Peyer's patch (tissue), 4 donors: Measurements from ENCODE around the gene SPINK5. TPM values are rescaled to one million over a fixed set of nuclear protein-coding genes. Genes with fewer than 3 reads are reported as not detected.

Experiments used
- DNase-seq, 3 donors: peaks; one replicate each; pipeline ENCODE4 v3.0.0-alpha.2; 2017 to 2019
- H3K27ac ChIP-seq, 4 donors: fragments of 200-600 bp; sonication (generic); one replicate each; pipeline ENCODE4 v1.5.1; 2016 to 2019
- H3K27me3 ChIP-seq, 2 donors: fragments of 200-600 bp; sonication (generic); one replicate each; pipeline ENCODE4 v1.5.1; 2019
- H3K36me3 ChIP-seq, 3 donors: fragments of 200-600 bp; sonication (generic); one replicate each; pipeline ENCODE4 v1.5.1; 2016 to 2019
- H3K4me1 ChIP-seq, 4 donors: fragments of 200-600 bp; sonication (generic); one replicate each; pipeline ENCODE4 v1.5.1; 2016 to 2019
- H3K4me3 ChIP-seq, 4 donors: fragments of 200-600 bp; sonication (generic); 1 replicate in 3 of 4; 2 replicates in 1 of 4; pipeline ENCODE4 v1.5.1; 2016 to 2019; ENCODE audit warnings: mild to moderate bottlenecking in 1 of 4
- H3K9me3 ChIP-seq, 4 donors: fragments of 200-600 bp; sonication (generic); one replicate each; pipeline ENCODE4 v1.5.1; 2016 to 2019; ENCODE audit warnings: mild to moderate bottlenecking in 1 of 4
- POLR2A ChIP-seq, 2 donors: fragments of 450-650 bp; IDR thresholded peaks; one replicate each; pipeline ENCODE4 v1.5.1; 2017; ENCODE audit warnings: antibody characterized with exemption in 2 of 2, mild to moderate bottlenecking in 2 of 2, moderate library complexity in 2 of 2
- total RNA-seq, 4 donors: library from RNA; depleted of rRNA; stranded (reverse); fragments of >200 nt; gene quantifications; one replicate each; pipeline ENCODE4 v1.1.0, GENCODE V29; 2016
- TF ChIP-seq, protein P1 (sequence below), 6 experiments: fragments of 450-650 bp in 4 of 6; fragments of 200-600 bp in 2 of 6; sonication (generic) in 1 of 6; IDR thresholded peaks; one replicate each; pipeline ENCODE4 v1.5.1; 2017 to 2019; ENCODE audit warnings: antibody characterized with exemption in 6 of 6, mild to moderate bottlenecking in 3 of 6, moderate library complexity in 1 of 6

SPINK5 gene
- total RNA-seq, 4 donors from 2014 or later = 0.94 TPM; not detected in 3

DNA sequence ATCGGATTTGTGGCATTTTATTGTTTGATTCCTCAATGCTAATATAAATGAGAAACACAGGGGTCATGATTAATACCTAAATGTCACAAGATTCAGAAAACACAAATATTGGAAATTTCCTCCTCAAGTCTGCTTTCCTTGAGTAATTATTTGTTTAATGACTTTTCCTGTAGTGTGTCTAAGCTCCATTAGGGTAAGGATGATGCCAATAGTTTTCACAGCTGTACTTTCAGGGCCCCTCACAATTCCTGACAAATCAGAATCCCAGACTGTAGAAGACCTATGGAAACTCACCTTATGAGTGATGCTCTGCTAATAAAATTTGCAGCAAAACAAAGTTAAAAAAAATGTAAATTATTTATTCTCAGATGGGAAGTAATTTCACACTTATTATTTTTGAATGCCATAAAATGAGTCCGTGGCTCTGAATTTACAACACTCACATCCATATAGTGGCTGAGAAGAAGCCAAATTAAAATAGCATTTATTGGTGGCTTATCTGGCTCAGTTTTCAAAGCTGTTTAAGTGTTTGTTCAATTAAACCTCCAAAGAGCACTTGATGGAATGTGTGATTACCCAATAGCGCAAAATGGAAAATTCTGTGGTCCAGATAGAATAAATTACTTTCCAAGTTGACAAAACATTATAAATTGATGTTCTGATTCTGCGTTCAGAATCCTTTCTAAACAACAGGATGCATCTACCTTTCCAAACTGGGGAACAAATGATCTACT lies 102.9 kb downstream of the SPINK5 start:
- H3K27me3 ChIP-seq = no peaks in the 10 kb centered on the region
- H3K27ac ChIP-seq = no peak overlapping the region
- H3K36me3 ChIP-seq = no peaks in the 10 kb centered on the region
- H3K4me3 ChIP-seq = no peak overlapping the region
- TF ChIP-seq, protein P1, sequence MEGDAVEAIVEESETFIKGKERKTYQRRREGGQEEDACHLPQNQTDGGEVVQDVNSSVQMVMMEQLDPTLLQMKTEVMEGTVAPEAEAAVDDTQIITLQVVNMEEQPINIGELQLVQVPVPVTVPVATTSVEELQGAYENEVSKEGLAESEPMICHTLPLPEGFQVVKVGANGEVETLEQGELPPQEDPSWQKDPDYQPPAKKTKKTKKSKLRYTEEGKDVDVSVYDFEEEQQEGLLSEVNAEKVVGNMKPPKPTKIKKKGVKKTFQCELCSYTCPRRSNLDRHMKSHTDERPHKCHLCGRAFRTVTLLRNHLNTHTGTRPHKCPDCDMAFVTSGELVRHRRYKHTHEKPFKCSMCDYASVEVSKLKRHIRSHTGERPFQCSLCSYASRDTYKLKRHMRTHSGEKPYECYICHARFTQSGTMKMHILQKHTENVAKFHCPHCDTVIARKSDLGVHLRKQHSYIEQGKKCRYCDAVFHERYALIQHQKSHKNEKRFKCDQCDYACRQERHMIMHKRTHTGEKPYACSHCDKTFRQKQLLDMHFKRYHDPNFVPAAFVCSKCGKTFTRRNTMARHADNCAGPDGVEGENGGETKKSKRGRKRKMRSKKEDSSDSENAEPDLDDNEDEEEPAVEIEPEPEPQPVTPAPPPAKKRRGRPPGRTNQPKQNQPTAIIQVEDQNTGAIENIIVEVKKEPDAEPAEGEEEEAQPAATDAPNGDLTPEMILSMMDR (IDR thresholded peaks at IDR 0.05) = no peak
- TF ChIP-seq POLR2A (IDR thresholded peaks at IDR 0.05) = no peak
- no peaks in the 10 kb centered on the region for H3K9me3 ChIP-seq
- no peak for DNase-seq
- H3K4me1 ChIP-seq = no peaks in the 10 kb centered on the region

DNA sequence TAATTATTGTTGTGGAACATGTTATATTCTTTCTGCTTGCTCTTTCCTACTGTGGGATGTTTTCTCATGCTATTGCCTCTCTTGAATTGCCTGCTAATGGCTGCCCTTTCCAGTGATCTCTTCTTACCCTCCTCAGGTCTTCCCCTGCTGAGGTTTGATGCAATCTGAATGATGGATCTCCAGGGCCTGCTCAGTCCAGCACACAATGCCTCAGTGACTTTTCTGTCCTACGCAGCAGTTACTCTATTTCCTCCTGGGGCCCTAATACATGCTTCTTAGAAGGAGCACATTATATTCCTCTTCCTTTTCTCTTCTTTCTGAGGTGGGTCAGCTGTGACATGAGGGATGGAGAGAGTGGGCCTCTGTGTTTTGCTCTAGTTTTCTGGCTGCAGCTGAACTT lies 104.5 kb downstream of the SPINK5 start, which contains the start of gene SPINK14:
TSS of gene SPINK14 (plus strand) at position 301 of the 400 bp plus-strand sequence. CDS start 1,187 bp downstream, outside the sequence.
- no peaks in the 10 kb centered on the region for H3K9me3 ChIP-seq
- DNase-seq = no peak
- TF ChIP-seq, protein P1 (IDR thresholded peaks at IDR 0.05) = no peak
- TF ChIP-seq POLR2A (IDR thresholded peaks at IDR 0.05) = no peak
- H3K27me3 ChIP-seq = no peaks in the 10 kb centered on the region
- H3K27ac ChIP-seq = no peak within 1 kb of the TSS
- H3K36me3 ChIP-seq = no peaks in the 10 kb centered on the region
- no peak within 1 kb of the TSS for H3K4me3 ChIP-seq
- no peaks in the 10 kb centered on the region for H3K4me1 ChIP-seq

DNA sequence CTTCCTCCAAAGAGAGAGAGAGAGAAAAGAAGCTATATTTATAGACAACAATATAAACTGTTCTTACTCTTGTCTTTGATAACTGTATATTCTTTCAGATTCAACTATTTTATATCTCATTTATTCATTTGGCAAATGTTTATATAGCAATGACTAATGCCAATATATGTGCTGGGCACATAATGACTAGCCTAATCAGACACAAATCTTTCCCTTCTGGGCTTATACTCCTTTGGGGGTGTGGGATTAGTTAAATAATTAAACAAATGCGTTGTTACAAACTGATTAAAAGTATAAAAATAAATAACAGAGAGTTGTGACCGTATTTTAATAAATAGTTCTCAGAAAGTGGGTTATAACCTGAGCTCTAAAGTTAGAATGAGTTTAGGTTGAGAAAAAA lies 108.6 kb downstream of the SPINK5 start:
- no peaks in the 10 kb centered on the region for H3K9me3 ChIP-seq
- H3K4me3 ChIP-seq = no peak overlapping the region
- H3K27ac ChIP-seq = no peak overlapping the region
- DNase-seq = no peak
- no peaks in the 10 kb centered on the region for H3K27me3 ChIP-seq
- H3K4me1 ChIP-seq = no peaks in the 10 kb centered on the region
- H3K36me3 ChIP-seq = no peaks in the 10 kb centered on the region
- no peak for TF ChIP-seq POLR2A (IDR thresholded peaks at IDR 0.05)
- TF ChIP-seq, protein P1 (IDR thresholded peaks at IDR 0.05) = no peak

DNA sequence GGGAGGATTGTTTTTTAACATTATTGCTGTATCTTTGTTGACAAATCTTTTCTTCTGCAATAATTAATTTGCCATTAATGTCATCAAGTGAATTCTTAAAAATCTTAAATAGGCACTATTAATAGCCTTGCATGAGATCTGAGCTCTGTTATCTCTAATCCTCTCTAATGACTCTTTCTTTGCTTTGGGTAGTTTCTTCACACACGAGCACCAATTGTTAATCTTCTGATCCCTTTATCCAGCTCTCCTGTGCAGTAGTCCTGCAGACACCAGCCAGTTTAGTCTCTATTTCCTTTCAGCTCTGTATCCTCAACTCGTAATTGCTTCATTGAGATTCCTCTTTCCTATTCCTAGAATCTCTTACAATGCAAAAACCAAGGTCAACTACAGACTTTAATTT lies 112.7 kb downstream of the SPINK5 start:
- DNase-seq = no peak
- Histone ChIP-seq H3K4me1 (no peaks in the 10 kb centered on the region), H3K27me3 (no peaks in the 10 kb centered on the region), H3K36me3 (no peaks in the 10 kb centered on the region), H3K27ac (no peak overlapping the region), H3K4me3 (no peak overlapping the region), H3K9me3 (no peaks in the 10 kb centered on the region)
- TF ChIP-seq, protein P1 (IDR thresholded peaks at IDR 0.05) = no peak
- TF ChIP-seq POLR2A (IDR thresholded peaks at IDR 0.05) = no peak

DNA sequence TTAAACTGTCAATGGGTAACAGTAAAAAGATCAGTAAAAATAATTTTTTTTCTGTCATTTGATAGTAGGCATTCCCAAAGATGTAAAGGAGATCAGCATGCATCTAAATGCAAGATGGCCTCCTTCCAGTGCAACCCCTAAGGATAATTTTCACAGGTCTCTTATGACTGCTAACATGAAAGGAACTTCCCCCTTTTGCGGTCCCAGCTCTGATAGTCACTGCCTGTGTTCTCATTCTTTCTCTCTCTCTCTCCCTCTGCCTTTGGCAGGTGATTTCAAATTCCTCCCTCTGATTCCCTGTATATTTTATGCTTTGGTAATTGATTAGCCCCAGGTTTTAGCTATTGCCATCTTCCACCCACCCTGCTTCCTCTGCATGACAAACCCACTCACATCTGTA lies 113.4 kb downstream of the SPINK5 start:
- H3K9me3 ChIP-seq = no peaks in the 10 kb centered on the region
- no peak for TF ChIP-seq POLR2A (IDR thresholded peaks at IDR 0.05)
- TF ChIP-seq, protein P1 (IDR thresholded peaks at IDR 0.05) = no peak
- no peaks in the 10 kb centered on the region for H3K36me3 ChIP-seq
- no peak for DNase-seq
- H3K4me3 ChIP-seq = no peak overlapping the region
- H3K27me3 ChIP-seq = no peaks in the 10 kb centered on the region
- H3K4me1 ChIP-seq = no peaks in the 10 kb centered on the region
- H3K27ac ChIP-seq = no peak overlapping the region
